Erythroblast (primary cell): ENCODE results near the gene ZNF135.

Experiments used
- DNase-seq, 2 experiments: peaks; one replicate each; lab custom pipeline; 2025; lab: John Stamatoyannopoulos, UW
- GATA1 ChIP-seq: IDR thresholded peaks from 2 replicates; pipeline ENCODE4 v1.6.1; 2011; ENCODE audit warnings: low read depth, mild to moderate bottlenecking, control low read depth, low read length, moderate library complexity
- POLR2A ChIP-seq: IDR thresholded peaks from 2 replicates; pipeline ENCODE4 v1.6.1; 2011; ENCODE audit warnings: mild to moderate bottlenecking, low read length

The ZNF135 gene

DNA sequence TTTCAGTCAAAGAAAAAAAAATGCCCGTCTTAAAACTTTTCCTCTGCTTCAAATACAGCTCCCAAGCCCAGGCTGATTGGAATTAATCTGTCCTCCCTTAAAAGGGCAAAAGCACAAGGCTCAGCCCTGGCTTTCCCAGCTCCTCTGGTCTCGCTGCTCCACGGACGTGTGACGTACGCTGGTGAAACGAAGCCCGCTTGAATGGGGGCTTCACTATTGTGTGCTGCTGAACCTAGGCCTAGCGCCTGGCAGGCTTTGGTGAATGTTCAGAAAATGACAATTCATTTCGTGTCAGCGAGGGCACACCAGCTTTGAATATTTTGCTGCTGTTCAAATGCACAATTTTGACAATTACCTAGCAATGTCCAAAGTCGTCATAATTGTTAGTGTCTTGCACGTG lies 615 bp upstream of the ZNF135 start:
- no peak for DNase-seq
- TF ChIP-seq GATA1 (no peak), POLR2A (no peak)

DNA sequence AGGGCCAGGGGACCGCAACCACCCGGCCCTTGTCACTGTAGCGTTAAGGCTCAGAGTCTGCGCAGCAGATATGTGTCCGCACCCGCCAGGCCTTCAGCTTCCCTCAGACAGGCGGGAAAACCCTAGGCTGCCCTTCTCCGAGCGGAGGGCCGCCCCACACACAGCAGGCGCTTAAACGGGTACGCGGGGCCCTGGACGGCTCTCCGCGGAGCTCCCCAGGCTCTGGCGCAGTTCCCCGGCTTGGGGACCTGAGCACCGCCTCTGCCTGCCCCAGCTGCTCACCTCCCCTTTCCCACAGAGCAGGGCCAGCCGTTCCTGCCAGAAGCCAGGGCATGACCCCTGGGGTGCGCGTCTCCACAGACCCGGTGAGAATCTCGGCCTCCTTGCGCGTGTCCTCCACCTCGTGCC lies 593 bp downstream of the ZNF135 start:
- no peak for TF ChIP-seq POLR2A
- no peak for TF ChIP-seq GATA1
- no peak for DNase-seq

DNA sequence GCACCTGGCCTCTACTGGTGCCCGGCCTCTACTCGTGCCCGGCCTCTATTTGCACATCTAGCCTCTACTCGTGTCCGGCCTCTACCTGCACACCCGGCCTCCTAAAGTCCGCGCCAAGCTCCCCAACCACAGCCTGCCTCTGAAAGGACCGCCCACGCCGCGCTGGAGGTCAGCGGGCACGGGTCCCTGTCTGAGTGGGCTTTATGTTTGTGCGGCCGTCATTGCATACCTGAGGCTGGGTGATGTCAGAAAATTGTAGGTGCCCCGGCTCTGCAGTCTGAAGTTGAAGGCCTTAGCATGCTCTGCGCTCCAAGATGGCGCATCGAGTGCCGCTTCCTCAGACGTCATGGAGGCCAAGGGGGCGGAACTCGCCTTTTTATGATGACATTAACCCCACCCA lies 1.1 kb downstream of the ZNF135 start:
- no peak for DNase-seq
- TF ChIP-seq POLR2A: no peak
- TF ChIP-seq GATA1: no peak

DNA sequence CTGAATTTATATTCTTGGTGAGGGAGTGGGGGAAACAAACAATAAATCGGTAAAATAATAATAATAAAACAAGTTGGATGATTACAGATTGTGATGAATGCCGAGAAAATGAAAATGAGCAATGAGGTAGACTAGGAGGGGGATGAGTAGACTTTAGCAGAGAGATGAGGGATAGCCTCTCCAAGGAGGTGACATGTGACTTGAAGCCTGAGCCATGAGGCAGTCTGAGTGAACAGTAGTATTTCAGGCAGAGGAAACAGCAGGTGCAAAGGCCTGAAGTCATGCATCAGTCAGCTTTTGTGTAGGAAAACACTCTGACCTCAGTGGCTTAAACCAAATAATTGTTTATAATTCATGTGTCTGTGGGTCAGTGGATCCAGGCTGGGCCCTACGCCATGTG lies 4.6 kb downstream of the ZNF135 start:
- DNase-seq: no peak
- no peak for TF ChIP-seq GATA1
- no peak for TF ChIP-seq POLR2A

DNA sequence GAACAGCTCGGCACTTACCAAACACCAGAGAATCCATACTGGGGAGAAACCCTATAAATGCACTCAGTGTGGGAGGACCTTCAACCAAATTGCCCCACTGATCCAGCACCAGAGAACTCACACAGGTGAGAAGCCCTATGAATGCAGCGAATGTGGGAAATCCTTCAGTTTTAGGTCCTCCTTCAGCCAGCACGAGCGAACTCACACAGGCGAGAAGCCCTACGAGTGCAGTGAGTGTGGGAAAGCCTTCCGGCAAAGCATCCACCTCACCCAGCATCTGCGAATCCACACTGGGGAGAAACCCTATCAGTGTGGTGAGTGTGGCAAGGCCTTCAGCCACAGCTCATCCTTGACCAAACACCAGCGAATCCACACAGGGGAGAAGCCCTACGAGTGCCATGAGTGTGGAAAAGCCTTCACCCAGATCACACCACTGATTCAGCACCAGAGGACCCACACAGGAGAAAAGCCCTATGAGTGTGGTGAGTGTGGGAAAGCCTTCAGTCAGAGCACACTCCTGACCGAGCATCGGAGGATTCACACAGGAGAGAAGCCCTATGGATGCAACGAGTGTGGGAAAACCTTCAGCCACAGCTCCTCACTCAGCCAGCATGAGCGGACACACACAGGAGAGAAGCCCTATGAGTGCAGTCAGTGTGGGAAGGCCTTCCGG lies 8.3 kb downstream of the ZNF135 start:
- DNase-seq: no peak
- TF ChIP-seq POLR2A (no peak), GATA1 (no peak)

DNA sequence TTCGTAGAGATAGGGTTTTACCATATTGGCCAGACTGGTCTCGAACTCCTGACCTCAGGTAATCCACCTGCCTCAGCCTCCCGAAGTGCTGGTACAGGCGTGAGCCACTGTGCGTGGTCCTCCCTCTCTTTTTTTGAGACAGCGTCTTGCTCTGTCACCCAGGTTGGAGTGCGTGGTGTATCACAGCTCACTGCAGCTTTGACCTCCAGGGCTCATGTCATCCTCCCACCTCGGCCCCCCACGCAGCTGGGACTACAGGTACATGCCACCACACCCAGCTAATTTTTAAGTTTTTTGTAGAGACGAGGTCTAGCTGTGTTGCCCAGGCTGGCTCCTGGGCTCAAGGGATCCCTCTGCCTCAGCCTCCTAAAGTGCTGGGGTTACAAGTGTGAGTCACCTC lies 20.7 kb downstream of the ZNF135 start:
- DNase-seq: no peak
- TF ChIP-seq POLR2A (no peak), GATA1 (no peak)

DNA sequence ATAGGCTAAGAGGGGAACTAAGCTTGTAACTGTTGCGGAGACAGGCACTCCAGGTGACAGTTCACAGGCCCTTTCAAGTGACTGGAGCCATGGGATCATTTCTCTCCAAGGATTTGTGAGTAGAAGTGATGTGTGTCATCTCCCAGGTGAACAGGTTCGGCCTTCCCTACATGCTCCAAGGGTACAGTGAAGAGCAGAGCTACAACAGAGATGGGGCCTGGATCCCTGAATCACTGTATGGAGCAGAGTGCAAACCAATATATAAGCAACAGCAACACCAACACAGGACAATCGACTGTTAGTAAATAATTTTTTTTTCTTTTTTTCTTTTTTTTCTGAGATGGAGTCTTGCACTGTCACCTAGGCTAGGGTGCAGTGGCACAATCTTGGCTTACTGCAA lies 23.9 kb downstream of the ZNF135 start:
- DNase-seq: peak; percentile 15 to 29
- TF ChIP-seq POLR2A (no peak), GATA1 (no peak)

DNA sequence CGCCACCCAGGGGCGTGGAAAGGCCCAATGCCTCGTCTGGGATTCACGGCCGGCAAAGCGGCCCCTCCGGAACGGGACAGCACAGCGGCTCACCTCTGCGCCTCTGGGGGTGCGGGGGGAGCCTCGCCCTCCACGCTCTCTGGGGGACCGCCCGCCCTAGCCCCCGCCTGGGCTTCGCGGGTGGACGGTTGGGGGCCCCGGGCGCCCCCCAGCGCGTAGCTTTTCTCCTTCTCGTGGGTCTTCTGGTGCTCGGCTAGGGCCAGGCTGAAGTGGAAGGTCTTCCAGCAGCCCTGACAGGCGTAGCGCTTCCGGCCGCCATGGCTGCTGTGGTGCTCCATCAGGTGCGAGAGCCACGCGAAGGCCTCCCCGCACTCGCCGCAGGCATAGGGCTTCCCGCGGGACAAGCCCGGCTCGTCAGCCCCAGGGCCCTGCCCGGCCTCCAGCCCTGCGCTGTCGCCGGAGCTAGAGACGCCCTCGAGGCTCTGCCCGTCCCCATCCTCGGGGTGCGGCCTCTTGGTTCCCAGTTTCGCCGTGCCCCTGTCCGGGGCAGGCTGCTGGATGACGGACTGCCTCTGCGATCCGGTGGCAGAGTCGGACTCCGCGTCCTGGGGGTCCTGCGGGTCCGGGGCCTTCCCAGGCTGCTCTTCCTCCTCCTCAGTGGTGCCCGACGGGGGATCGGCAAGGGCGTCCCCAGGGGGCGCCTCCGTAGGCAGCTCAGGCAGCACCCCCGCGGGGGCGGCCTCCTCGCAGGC lies 25.7 kb downstream of the ZNF135 start:
- no peak for DNase-seq
- TF ChIP-seq GATA1: no peak
- no peak for TF ChIP-seq POLR2A

DNA sequence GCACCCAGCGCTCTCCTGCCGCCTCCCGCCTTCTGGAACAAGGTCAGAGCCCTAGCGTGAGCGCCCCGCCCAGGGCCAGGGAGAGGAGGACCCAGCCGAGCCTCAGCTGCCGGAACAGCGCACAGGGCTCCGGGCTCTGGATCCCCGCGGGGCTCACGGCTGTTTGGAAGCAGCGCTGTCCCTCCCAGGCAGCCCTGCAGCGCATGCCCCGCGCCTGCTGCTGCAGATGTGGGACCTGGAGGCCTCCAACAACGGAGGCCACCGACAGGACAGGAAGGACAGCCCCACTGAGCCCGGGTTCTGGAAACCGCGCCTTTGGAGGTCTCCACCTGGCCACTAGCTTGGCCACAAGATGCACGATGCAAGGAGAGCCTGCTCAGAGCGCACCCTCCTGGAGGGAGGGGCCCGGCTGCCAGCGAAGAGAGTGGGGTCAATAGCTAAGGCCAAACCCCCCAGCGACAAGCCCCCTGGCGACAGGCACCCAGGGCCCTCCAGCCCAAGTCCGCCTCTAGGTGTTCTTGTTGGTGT lies 26.3 kb downstream of the ZNF135 start:
- TF ChIP-seq GATA1 (no peak), POLR2A (no peak)
- DNase-seq: no peak

DNA sequence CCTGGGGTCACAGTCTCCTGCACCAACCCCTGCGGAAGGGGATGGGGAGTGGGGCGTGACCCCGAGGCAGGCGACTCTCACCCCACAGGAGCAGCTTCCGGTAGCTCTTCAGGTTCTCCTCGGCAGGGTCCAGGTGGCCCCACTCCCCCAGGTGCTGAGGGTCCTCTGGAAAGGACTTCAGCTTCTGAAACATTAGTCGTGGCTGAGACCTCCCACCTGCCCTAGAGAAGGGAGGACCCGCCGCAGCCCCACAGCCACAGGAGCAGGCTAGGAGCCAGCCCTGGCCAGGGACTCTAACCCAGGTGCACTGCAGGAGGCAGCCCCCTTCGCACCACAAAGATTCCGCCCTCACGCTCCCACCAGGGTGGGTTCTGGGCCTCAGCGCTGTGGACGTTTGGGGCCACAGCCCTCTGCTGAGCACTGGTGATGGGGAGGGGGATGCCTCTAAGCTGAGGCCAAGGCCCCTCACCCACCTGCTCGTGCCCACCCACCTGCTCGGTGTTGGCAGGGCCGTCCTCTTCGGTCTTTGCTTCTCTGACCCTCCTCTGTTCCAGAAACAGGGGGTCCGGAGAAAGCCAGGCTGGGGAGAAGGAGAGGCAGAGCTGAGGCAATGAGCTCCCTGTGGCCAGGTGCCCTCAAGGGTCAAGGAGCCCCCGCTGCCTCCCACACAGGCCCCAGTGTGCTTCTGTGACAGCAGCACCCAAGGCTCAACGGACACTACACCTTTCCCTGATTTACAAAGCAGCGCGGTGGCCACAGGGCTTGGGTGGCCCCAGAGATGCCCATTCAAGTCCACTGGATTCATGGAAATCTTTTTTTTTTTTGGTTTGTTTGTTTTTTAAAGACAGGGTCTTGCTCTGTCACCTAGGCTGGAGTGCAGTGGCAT lies 28.0 kb downstream of the ZNF135 start:
- DNase-seq: no peak
- TF ChIP-seq POLR2A: no peak
- TF ChIP-seq GATA1: no peak

DNA sequence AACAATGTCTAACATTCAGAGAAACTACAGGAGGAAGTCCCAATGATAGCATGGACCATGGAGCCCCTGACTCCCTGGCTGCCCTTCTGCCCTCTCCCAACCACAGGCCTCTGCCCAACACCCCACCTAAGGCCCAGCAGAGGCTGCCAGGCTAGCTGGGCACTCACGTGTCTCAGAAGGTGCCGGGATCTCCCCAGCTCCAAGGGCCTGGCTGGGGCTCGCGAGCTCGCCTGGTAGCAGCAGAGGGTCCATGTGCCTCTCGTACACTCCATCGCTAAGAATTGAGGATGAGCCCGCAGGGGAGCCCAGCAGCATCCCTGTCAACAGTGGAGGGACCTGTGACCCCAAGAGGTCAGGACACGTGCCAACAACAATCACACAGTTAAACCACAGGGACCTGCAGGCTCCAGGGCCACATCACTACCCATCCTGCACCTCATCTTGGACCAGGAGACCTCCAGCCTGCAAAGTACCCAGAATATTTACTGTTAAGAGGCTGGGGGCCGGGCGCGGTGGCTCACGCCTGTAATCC lies 29.5 kb downstream of the ZNF135 start:
- no peak for TF ChIP-seq GATA1
- TF ChIP-seq POLR2A: no peak
- no peak for DNase-seq

DNA sequence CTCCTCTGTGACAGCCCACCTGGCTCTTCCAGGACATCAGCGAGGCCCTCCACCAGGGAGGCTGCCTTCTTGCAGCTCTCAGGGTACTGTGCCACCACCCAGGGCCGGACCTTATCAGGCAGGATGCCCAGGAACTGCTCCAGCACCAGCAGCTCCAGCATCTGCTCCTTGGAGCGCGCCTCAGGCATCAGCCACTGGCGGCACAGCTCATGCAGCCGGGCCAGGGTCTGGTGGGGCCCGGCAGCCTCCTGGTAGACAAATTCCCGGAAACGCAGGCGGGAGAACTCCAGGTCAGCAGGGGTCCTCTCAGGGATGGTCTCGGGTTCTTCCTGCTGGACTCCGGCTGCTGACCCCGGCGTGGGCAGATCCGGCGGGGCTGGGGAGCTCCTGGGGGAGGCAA lies 30.8 kb downstream of the ZNF135 start:
- DNase-seq: no peak
- no peak for TF ChIP-seq GATA1
- no peak for TF ChIP-seq POLR2A

DNA sequence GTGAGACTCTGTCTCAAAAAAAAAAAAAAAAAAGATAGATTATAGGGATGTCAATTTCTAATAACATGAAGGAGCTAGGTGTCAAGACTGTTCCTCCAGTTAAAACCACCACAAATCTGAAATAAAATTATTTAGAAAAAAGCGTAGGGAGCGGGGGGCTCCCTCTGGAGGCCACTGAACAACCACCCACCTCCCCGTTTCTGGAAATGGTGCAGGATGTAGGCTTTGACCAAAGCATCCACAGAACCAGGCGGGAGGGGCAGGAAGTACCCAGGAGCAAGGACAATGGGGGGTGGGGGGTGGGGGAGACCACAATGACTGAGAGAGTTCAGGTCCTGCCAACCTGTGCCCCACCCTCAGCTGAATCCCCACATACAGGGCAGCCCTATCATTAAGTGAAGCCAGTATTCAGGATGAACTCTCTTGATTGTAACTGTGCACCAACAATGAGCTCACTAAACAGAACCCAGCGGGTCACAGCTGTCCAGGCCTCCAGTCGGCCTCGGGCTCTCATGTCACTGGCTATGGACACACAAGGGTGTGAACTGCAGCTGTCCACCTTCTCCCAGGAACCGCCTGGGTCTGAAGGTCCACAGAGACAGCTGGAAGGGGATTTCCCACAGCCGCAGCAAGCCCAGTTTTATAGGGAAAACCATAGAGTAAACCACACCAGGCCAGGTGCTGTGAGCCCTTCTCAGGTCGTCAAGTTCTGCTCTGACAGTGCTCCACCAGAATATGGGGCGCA lies 32.3 kb downstream of the ZNF135 start:
- TF ChIP-seq POLR2A (no peak), GATA1 (no peak)
- DNase-seq: no peak
